K562 (cell line): Measurements from ENCODE around the gene POP7. TPM values are rescaled to one million over a fixed set of nuclear protein-coding genes. Genes with fewer than 3 reads are reported as not detected.

Experiments used
- DIDO1 ChIP-seq: fragments of 450-650 bp; IDR thresholded peaks from 2 replicates; pipeline ENCODE4 v1.6.1; 2016; ENCODE audit warnings: low read depth, missing biosample characterization, missing genetic modification characterization
- ELF1 ChIP-seq: fragments of 200-800 bp; sonication (Bioruptor generic); IDR thresholded peaks from 2 replicates; pipeline ENCODE4 v1.6.1; 2016; ENCODE audit warnings: missing genetic modification characterization, missing compliant biosample characterization
- JUND ChIP-seq, 2 experiments: IDR thresholded peaks; 2 replicates in 1 of 2; 3 replicates in 1 of 2; pipeline ENCODE4 v1.6.1; 2011; ENCODE audit warnings: borderline replicate concordance in 2 of 2, low read depth in 2 of 2, low read length in 2 of 2, improper control_type of control experiment in 1 of 2, missing biosample characterization in 1 of 2, missing genetic modification characterization in 1 of 2, missing genetic modification reagents in 1 of 2
- MAX ChIP-seq: sonication (generic); formaldehyde crosslinking; IDR thresholded peaks from 2 replicates; pipeline ENCODE4 v1.9.0; 2022; ENCODE audit warnings: mild to moderate bottlenecking, missing genetic modification reagents
- MCM3 ChIP-seq: fragments of 450-650 bp; IDR thresholded peaks from 2 replicates; pipeline ENCODE4 v1.6.1; 2016
- MITF ChIP-seq: IDR thresholded peaks from 2 replicates; pipeline ENCODE4 v1.6.1; 2014; ENCODE audit warnings: antibody characterized with exemption
- NCOA1 ChIP-seq: fragments of 450-650 bp; IDR thresholded peaks from 2 replicates; pipeline ENCODE4 v1.6.1; 2016; ENCODE audit warnings: low read depth
- NR2C1 ChIP-seq, 2 experiments: fragments of 450-650 bp; IDR thresholded peaks; 2 replicates each; pipeline ENCODE4 v1.6.1; 2017; ENCODE audit warnings: mild to moderate bottlenecking in 2 of 2, antibody characterized with exemption in 1 of 2, inconsistent platforms in 1 of 2, missing compliant biosample characterization in 1 of 2, missing genetic modification characterization in 1 of 2
- RBM25 ChIP-seq: fragments of 200-400 bp; formaldehyde crosslinking; IDR thresholded peaks from 2 replicates; pipeline ENCODE4 v1.6.1; 2018; ENCODE audit warnings: low read length, low read depth, moderate library complexity; ENCODE audit not compliant: severe bottlenecking
- TARDBP ChIP-seq: fragments of 450-650 bp; IDR thresholded peaks from 2 replicates; pipeline ENCODE4 v1.6.1; 2016
- TEAD1 ChIP-seq, 2 experiments: fragments of 450-650 bp in 1 of 2; sonication (generic) in 1 of 2; formaldehyde crosslinking; IDR thresholded peaks; 2 replicates each; pipeline versions ENCODE4 v1.4.0 to v1.8.0; 2020 to 2022; ENCODE audit warnings: mild to moderate bottlenecking in 2 of 2, missing genetic modification reagents in 1 of 2
- TRIM24 ChIP-seq, 2 experiments: fragments of 450-650 bp; IDR thresholded peaks; 2 replicates each; pipeline ENCODE4 v1.6.1; 2016
- XRCC3 ChIP-seq: fragments of 450-650 bp; IDR thresholded peaks from 2 replicates; pipeline ENCODE4 v1.6.1; 2017; ENCODE audit warnings: mild to moderate bottlenecking, moderate library complexity
- ZKSCAN1 ChIP-seq: fragments of 150-350 bp; IDR thresholded peaks from 2 replicates; pipeline ENCODE4 v1.6.1; 2016; ENCODE audit warnings: low read depth, low read length
- polyA plus RNA-seq, 8 experiments: library from polyadenylated mRNA; depleted of rRNA in 4 of 8; stranded (reverse) in 5 of 8; unstranded in 3 of 8; fragments of >200 nt; fragmentation: Nextera tagmentation in 2 of 8; fragmentation: Illumina TruSeq in 1 of 8; extraction: Ambion mirVana in 2 of 8; extraction: Trizol in 1 of 8; gene quantifications; 2 replicates each; pipeline versions ENCODE4 v1.2.1 to v1.2.3, GENCODE V29; 2011 to 2014; ENCODE audit warnings: inconsistent platforms in 1 of 8, missing spikeins in 1 of 8
- total RNA-seq, 7 experiments: library from RNA; depleted of rRNA in 6 of 7; stranded (reverse); fragments of >200 nt in 6 of 7; fragmentation: Illumina TruSeq in 2 of 7; extraction: Trizol in 2 of 7; gene quantifications; 2 replicates each; pipeline versions ENCODE4 v1.2.1 to v1.2.3, GENCODE V29; 2011 to 2021; ENCODE audit warnings: low replicate concordance in 1 of 7
- TF ChIP-seq, protein P1 (sequence below), 2 experiments: fragments of 450-650 bp; formaldehyde crosslinking in 1 of 2; IDR thresholded peaks; 2 replicates each; pipeline versions ENCODE4 v1.4.0 to v1.6.1; 2014 to 2020; ENCODE audit warnings: mild to moderate bottlenecking in 2 of 2, borderline replicate concordance in 1 of 2, low read depth in 1 of 2
- TF ChIP-seq, protein P2 (sequence below): sonication (generic); formaldehyde crosslinking; IDR thresholded peaks from 2 replicates; pipeline ENCODE4 v1.8.0; 2022; ENCODE audit warnings: mild to moderate bottlenecking, missing genetic modification reagents

Gene POP7
- total and polyA plus RNA-seq, 9 of the 15 experiments (the other 6 are each of a cell fraction or from before 2014, with no cell fraction given) = 11.5 to 163 (median 68.9) TPM

DNA sequence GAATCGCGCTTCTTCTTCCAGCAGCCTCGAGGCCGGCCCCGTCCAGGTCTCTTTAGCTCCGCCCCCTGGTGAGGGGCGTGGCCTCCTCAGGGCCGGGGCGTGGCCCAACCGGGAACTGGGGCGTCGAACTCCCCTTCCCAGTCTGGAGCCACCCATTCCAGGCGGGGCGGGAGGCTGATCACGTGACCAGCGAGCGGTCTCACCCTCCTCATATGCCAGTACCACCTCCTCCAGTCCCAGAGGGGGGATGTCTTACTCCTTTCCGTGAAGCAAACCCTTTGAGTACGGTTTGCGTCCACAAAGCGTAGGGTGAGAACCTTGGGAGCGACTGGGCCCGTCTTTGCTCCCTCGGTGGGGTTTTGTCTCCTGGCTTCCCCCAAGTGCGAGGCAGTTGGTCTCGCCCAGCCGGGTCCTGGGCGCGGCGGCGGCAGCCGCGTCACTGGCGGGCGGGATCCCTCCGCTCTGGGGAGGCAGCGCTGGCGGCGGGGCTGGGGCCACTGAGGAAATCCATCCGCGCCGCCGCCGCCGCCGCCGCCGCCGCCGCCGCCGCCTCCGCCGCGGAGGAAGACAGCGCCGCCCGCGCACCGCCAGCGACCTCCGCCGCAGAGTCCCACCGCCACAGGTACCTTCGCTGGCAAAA, 32.5 kb upstream of the POP7 start, which contains the start of gene GNB2 (continued):
- TF ChIP-seq, protein P1, sequence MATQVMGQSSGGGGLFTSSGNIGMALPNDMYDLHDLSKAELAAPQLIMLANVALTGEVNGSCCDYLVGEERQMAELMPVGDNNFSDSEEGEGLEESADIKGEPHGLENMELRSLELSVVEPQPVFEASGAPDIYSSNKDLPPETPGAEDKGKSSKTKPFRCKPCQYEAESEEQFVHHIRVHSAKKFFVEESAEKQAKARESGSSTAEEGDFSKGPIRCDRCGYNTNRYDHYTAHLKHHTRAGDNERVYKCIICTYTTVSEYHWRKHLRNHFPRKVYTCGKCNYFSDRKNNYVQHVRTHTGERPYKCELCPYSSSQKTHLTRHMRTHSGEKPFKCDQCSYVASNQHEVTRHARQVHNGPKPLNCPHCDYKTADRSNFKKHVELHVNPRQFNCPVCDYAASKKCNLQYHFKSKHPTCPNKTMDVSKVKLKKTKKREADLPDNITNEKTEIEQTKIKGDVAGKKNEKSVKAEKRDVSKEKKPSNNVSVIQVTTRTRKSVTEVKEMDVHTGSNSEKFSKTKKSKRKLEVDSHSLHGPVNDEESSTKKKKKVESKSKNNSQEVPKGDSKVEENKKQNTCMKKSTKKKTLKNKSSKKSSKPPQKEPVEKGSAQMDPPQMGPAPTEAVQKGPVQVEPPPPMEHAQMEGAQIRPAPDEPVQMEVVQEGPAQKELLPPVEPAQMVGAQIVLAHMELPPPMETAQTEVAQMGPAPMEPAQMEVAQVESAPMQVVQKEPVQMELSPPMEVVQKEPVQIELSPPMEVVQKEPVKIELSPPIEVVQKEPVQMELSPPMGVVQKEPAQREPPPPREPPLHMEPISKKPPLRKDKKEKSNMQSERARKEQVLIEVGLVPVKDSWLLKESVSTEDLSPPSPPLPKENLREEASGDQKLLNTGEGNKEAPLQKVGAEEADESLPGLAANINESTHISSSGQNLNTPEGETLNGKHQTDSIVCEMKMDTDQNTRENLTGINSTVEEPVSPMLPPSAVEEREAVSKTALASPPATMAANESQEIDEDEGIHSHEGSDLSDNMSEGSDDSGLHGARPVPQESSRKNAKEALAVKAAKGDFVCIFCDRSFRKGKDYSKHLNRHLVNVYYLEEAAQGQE (IDR thresholded peaks at IDR 0.05; ENCODE audit: borderline replicate concordance) = peak; percentile 95
- TF ChIP-seq, protein P1 (CRISPR knock-in tag; IDR thresholded peaks at IDR 0.05; ENCODE audit: low read depth) = peak; percentile 87; the same call in 1 of the 2 replicates
- TF ChIP-seq NR2C1 (IDR thresholded peaks at IDR 0.05) (peak; percentile 76; the same call in 1 of the 2 replicates), NR2C1 (tag; IDR thresholded peaks at IDR 0.05) (no peak), DIDO1 (tag) (no peak), XRCC3 (no peak), ELF1 (tag) (peak; percentile 83), TRIM24 (IDR thresholded peaks at IDR 0.05) (peak in 1 of 2 experiments; percentile 56; a peak in 2 of 4 replicates), NCOA1 (peak; percentile 53; the same call in 1 of the 2 replicates), TARDBP (peak; percentile 59; the same call in 1 of the 2 replicates), MITF (peak; percentile 85), MAX (CRISPR knock-in tag) (peak; percentile 68), RBM25 (no peak), JUND (IDR thresholded peaks at IDR 0.05; ENCODE audit: borderline replicate concordance, low read depth, low read length) (peak; percentile 100), JUND (tag; IDR thresholded peaks at IDR 0.05; ENCODE audit: borderline replicate concordance, low read depth, low read length) (peak; percentile 32; the same call in 1 of the 3 replicates), TEAD1 (CRISPR knock-in tag; IDR thresholded peaks at IDR 0.05) (peak; percentile 58 to 75; a peak in 2 of 4 replicates), MCM3 (0 out of 2 replicates have a peak, but pooled peaks have one; percentile 36), ZKSCAN1 (0 out of 2 replicates have a peak, but pooled peaks have one; percentile 49)
- TF ChIP-seq, protein P2, sequence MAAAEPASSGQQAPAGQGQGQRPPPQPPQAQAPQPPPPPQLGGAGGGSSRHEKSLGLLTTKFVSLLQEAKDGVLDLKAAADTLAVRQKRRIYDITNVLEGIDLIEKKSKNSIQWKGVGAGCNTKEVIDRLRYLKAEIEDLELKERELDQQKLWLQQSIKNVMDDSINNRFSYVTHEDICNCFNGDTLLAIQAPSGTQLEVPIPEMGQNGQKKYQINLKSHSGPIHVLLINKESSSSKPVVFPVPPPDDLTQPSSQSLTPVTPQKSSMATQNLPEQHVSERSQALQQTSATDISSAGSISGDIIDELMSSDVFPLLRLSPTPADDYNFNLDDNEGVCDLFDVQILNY (CRISPR knock-in tag) = no peak
